GM21390 (cell line): ENCODE results near the gene DDX27.

Experiments
- ATAC-seq: cut with Tn5 transposase; IDR thresholded peaks from one replicate; pipeline ENCODE4 v1.9.1; 2021; ENCODE audit not compliant: unreplicated experiment

The DDX27 gene

GRCh38 chr20:49276961-49277785, 58.0 kb downstream of the DDX27 start:
- no peak for ATAC-seq

- no peak for ATAC-seq
Observed at GRCh38 chr20:49277786-49278035, 58.5 kb downstream of the DDX27 start.

GRCh38 chr20:49278036-49278817, 59.0 kb downstream of the DDX27 start, which contains the start of gene ZNFX1:
Gene ZNFX1, minus strand, starts transcription at chr20:49278057. Its CDS starts 2,218 bp downstream, at chr20:49275839.
- peak; percentile 80 for ATAC-seq

GRCh38 chr20:49278818-49279676, 59.8 kb downstream of the DDX27 start:
- ATAC-seq, result no peak

GRCh38 chr20:49279677-49280462, 60.7 kb downstream of the DDX27 start:
- ATAC-seq, result no peak

GRCh38 chr20:49280463-49281058, 61.3 kb downstream of the DDX27 start:
- no peak for ATAC-seq

- ATAC-seq, result no peak
Observed at GRCh38 chr20:49281059-49281912, 62.1 kb downstream of the DDX27 start.

GRCh38 chr20:49281913-49282467, 62.8 kb downstream of the DDX27 start:
- no peak for ATAC-seq

GRCh38 chr20:49282584-49283171, 63.5 kb downstream of the DDX27 start:
- no peak for ATAC-seq

- no peak for ATAC-seq
Observed at GRCh38 chr20:49283176-49283702, 64.0 kb downstream of the DDX27 start.

- ATAC-seq, result no peak
Observed at GRCh38 chr20:49283703-49284625, 64.7 kb downstream of the DDX27 start.

GRCh38 chr20:49284818-49285217, 65.6 kb downstream of the DDX27 start:
- no peak for ATAC-seq

GRCh38 chr20:49285233-49285668, 66.0 kb downstream of the DDX27 start:
- no peak for ATAC-seq

GRCh38 chr20:49285813-49286494, 66.7 kb downstream of the DDX27 start:
- no peak for ATAC-seq

GRCh38 chr20:49286689-49287551, 67.7 kb downstream of the DDX27 start:
- ATAC-seq, result no peak
